Measurements from ENCODE around the gene VDR.

The VDR gene

DNA sequence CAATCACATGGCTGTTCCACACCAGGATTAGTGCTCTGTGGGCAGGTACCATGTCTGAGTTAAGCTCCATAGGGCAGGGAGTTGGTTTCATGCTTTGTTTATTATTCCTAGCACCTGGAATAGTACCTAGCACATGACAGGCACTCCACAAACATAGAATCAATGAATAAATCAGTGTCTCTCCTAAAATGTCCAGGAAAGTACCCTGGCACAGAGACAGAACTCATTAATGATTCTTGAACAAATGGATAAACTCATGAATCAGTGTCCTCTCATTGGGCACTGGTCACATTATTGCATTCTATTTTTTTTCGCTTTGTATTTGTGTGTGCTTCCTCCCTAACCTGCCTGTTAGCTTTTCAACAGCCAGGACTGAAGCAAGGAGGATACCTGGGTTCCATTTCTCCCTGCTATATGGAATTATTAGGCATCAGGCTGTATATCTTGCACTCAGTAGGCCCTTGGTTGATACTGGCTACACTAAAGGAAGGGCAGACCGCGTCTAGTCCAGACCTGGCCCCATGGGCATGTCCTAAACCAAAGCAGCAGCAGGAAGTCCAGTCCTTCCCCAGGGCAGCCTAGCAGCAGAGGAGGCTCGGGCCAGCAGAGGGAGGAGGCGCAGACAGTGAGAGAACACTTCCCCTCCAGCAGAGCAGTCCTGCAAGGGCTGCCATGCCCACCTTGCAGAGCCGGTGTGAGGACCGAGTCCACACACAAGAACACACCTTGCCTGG, 103.5 kb downstream of the VDR start:
- no peak overlapping the region for H3K4me3 Mint-ChIP-seq
- H3K9me3 Mint-ChIP-seq, result no peaks in the 10 kb centered on the region
- H3K4me1 Mint-ChIP-seq, result peaks cover 39% of the 10 kb centered on the region
- H3K36me3 Mint-ChIP-seq (ENCODE audit: low read depth), result peaks cover 8% of the 10 kb centered on the region
- peak overlapping the region; percentile 24 to 74 (median 31) for H3K27ac Mint-ChIP-seq
- TF ChIP-seq, protein P1, sequence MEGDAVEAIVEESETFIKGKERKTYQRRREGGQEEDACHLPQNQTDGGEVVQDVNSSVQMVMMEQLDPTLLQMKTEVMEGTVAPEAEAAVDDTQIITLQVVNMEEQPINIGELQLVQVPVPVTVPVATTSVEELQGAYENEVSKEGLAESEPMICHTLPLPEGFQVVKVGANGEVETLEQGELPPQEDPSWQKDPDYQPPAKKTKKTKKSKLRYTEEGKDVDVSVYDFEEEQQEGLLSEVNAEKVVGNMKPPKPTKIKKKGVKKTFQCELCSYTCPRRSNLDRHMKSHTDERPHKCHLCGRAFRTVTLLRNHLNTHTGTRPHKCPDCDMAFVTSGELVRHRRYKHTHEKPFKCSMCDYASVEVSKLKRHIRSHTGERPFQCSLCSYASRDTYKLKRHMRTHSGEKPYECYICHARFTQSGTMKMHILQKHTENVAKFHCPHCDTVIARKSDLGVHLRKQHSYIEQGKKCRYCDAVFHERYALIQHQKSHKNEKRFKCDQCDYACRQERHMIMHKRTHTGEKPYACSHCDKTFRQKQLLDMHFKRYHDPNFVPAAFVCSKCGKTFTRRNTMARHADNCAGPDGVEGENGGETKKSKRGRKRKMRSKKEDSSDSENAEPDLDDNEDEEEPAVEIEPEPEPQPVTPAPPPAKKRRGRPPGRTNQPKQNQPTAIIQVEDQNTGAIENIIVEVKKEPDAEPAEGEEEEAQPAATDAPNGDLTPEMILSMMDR (IDR thresholded peaks at IDR 0.05; ENCODE audit: unreplicated experiment in 3 of 3), result no peak
- no peaks in the 10 kb centered on the region for H3K27me3 Mint-ChIP-seq (ENCODE audit: low read depth)

DNA sequence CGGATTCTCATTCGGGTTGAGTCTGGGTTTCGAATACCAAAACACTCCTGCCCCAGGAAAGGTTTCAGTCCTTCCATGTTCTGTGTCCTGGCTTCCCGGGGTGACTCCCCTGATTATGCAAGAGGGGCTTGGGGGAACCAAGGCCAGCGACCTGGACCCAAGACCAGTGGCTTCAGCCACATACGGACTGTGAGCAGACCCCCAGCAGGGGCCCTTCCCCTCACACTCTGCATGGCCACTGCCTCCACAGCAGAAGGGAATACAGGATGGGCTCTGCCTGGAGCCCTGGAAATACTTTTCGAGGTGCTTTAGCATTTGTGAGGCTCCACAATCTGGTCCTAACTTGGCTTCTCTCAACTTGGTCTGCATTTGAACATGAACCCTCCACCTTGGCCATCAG, 104.2 kb downstream of the VDR start:
- Mint-ChIP-seq H3K36me3 (ENCODE audit: low read depth) (peaks cover 8% of the 10 kb centered on the region), H3K4me1 (peaks cover 36% of the 10 kb centered on the region), H3K27ac (peak overlapping the region in 1 of 3 experiments; percentile 24), H3K27me3 (ENCODE audit: low read depth) (no peaks in the 10 kb centered on the region), H3K9me3 (no peaks in the 10 kb centered on the region), H3K4me3 (no peak overlapping the region)
- TF ChIP-seq, protein P1 (IDR thresholded peaks at IDR 0.05; ENCODE audit: unreplicated experiment in 3 of 3), result no peak

DNA sequence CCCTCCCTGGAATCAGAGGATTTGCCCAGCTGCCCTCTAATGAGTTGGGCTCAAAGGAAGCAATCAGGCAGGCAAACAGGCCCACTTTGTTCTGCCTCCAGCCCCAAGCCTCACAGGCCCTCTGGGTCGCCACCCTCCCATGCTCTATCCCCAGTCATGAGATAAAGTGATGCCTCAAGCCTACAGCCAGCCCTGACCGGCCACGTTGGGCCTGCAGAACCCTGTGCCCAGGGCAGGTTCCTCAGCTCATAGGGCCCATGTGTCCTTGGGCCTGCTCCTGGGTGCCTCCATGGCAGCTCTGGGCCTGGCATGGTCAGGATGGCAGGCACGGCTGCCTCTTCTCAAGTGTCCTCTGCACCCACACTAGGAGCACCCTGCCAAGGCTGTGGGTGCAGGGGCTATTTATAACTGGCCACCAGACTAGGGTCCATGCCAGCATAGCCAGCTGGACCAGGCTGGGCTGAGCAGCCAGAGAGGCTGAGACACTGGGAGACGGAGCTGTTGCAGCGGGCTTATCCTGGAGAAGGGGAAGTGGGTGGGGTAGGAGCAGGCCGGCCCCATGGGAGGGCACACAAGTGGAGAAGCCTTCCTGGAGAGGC, 105.3 kb downstream of the VDR start:
- TF ChIP-seq, protein P1 (IDR thresholded peaks at IDR 0.05; ENCODE audit: unreplicated experiment in 3 of 3), result no peak
- Mint-ChIP-seq H3K4me1 (peaks cover 24% of the 10 kb centered on the region), H3K4me3 (no peak overlapping the region), H3K27ac (no peak overlapping the region), H3K36me3 (ENCODE audit: low read depth) (peaks cover 9% of the 10 kb centered on the region), H3K27me3 (ENCODE audit: low read depth) (no peaks in the 10 kb centered on the region), H3K9me3 (no peaks in the 10 kb centered on the region)

DNA sequence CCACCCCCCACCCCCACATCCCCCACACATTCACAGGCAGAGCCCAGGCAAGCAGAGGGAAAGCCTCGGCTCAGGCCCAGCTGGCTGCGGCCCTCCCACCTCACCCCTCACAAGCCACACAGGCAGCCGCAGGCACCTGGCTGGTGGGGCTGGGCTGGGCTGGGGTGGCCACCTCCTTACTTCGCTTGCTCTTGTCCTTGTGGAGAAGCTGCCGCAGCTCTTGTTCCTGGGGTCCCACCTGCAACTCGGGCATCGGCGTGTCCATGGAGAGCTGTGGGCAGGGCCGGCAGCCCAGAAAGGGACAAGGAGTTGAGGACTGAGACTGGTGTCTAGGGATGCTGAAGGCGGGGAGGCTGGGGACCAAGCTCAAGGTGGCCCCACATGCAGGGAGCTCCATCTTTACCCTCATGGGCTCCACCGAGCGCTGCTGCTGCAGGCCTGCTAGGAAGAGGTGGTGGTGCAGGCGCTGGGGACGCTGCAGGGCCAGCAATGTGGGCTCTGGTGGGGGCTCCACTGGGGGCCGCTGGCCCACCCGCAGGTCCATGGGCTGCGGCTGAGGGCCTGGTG, 106.3 kb downstream of the VDR start:
- Mint-ChIP-seq H3K27me3 (ENCODE audit: low read depth) (no peaks in the 10 kb centered on the region), H3K27ac (no peak overlapping the region), H3K4me1 (peaks cover 14% of the 10 kb centered on the region), H3K4me3 (no peak overlapping the region), H3K9me3 (no peaks in the 10 kb centered on the region), H3K36me3 (ENCODE audit: low read depth) (peaks cover 17% of the 10 kb centered on the region)
- TF ChIP-seq, protein P1 (IDR thresholded peaks at IDR 0.05; ENCODE audit: unreplicated experiment in 3 of 3), result no peak

DNA sequence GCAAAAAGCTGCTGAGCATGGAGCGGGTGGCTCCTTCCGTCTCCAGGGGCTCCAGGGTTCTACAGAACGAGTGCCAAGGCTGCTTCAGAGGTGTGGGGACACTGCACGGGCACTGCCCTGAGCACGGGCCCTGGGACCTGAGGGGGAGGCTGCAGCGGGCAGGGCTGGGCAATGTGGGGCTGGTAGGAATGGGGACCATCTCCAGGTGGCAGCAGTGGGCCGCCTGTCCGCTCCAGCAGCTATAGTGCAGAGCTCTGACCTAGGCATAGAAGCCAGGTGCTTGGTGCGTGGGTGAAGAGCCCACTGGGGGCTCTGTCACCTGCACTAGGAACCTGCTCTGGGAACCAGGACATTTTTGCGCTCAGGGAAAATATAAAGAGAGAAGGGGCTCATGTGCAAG, 107.4 kb downstream of the VDR start:
- Mint-ChIP-seq H3K9me3 (no peaks in the 10 kb centered on the region), H3K4me1 (peaks cover 12% of the 10 kb centered on the region), H3K27ac (peak overlapping the region in 1 of 3 experiments; percentile 47), H3K36me3 (ENCODE audit: low read depth) (peaks cover 23% of the 10 kb centered on the region), H3K27me3 (ENCODE audit: low read depth) (no peaks in the 10 kb centered on the region), H3K4me3 (no peak overlapping the region)
- TF ChIP-seq, protein P1 (IDR thresholded peaks at IDR 0.05; ENCODE audit: unreplicated experiment in 3 of 3), result peak; percentile 32 to 52 (median 36)
